Activated CD4-positive, alpha-beta T cell treated with anti-CD3 and anti-CD28 coated beads for 36 hours (primary cell): Measurements from ENCODE around the gene IL31RA. TPM values are rescaled to one million over a fixed set of nuclear protein-coding genes. Genes with fewer than 3 reads are reported as not detected.
A peak's percentile ranks its signal among the peaks of the same experiment; 100 is the strongest.
"Not testable (repeated sequence)": the region's sequence is repeated elsewhere in the genome, so short reads cannot be mapped to it uniquely, and the experiment has no call there.

Experiments
- ATAC-seq: fragments of 200-7000 bp; cut with Tn5 transposase; one replicate; pipeline ENCODE4 v1.10.0; 2021; ENCODE audit warnings: mild to moderate bottlenecking, moderate library complexity
- CTCF ChIA-PET: fragments of 350-600 bp; sonication (Branson Sonifier 250); formaldehyde crosslinking; loops from one replicate; lab custom pipeline; 2021; ENCODE audit warnings: antibody characterized with exemption; lab: Charles Lee
- POLR2A ChIA-PET: fragments of 350-600 bp; sonication (Branson Sonifier 250); formaldehyde crosslinking; loops from one replicate; lab custom pipeline; 2021; ENCODE audit warnings: antibody characterized with exemption, inconsistent platforms; lab: Charles Lee
- DNase-seq: peaks from one replicate; pipeline ENCODE4 v3.0.0-alpha.2; 2020
- H3K27ac Mint-ChIP-seq: one replicate; pipeline ENCODE4 v1.8.0; 2021; ENCODE audit warnings: mixed read lengths
- H3K27me3 Mint-ChIP-seq: one replicate; pipeline ENCODE4 v1.8.0; 2021; ENCODE audit warnings: mixed read lengths
- H3K36me3 Mint-ChIP-seq: one replicate; pipeline ENCODE4 v1.8.0; 2021; ENCODE audit warnings: low read depth, mixed read lengths
- H3K4me1 Mint-ChIP-seq: one replicate; pipeline ENCODE4 v1.8.0; 2021; ENCODE audit warnings: mixed read lengths
- H3K4me3 Mint-ChIP-seq: one replicate; pipeline ENCODE4 v1.8.0; 2021; ENCODE audit warnings: mild to moderate bottlenecking, moderate library complexity, mixed read lengths
- H3K9me3 Mint-ChIP-seq: one replicate; pipeline ENCODE4 v1.8.0; 2021; ENCODE audit warnings: low read depth, mixed read lengths
- intact Hi-C, 2 experiments: fragments of 100-400 bp; cut with DNase I in 1 of 2; cut with micrococcal nuclease in 1 of 2; formaldehyde crosslinking; loops; one replicate each; pipeline versions ENCODE4 v1.14.2 to v1.15.1; 2022 to 2024; cut with DNase I, micrococcal nuclease
- total RNA-seq, 2 experiments: library from RNA; stranded (reverse); gene quantifications; one replicate each; pipeline ENCODE4 v1.2.3, GENCODE V29; 2021

Gene IL31RA
- not detected for total RNA-seq

DNA sequence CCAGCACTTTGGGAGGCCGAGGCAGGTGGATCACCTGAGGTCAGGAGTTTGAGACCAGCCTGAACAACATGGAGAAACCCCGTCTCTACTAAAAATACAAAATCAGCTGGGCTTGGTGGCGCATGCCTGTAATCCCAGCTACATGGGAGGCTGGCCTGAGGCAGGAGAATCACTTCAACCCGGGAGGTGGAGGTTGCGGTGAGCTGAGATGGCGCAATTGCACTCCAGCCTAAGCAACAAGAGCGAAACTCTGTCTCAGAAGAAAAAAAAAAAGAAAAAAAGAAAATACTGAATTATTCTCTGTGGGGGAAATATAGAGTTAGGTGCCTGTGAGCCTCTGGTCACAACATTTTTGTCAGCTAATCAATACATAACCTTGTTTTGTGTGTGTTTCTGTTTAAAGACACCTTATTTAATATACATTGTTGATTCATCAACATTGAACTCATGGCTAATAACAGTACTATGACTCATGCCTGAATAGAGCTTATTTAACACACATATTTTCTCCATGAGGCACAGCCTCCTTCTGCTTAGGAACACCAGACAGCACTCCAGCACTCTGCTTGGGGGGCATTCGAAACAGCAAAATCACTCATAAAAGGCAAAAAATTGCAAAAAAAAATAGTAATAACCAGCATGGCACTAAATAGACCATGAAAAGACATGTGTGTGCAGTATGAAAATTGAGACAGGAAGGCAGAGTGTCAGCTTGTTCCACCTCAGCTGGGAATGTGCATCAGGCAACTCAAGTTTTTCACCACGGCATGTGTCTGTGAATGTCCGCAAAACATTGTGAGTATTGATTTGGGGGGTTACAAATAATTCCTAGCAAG, at the start of gene IL31RA:
Gene IL31RA (plus strand): TSS at position 519 of the 836 bp plus-strand sequence. CDS start 214 bp downstream, at position 733.
- POLR2A ChIA-PET, result interaction anchor here (0.9 kb wide), 1 partner anchor 18 kb away, joined by 3 read pairs; no protein-coding TSS in a partner anchor
- Mint-ChIP-seq H3K36me3 (peaks cover 1% of the 10 kb centered on the region), H3K9me3 (no peaks in the 10 kb centered on the region), H3K4me1 (peaks cover 30% of the 10 kb centered on the region), H3K27me3 (peaks cover 8% of the 10 kb centered on the region), H3K27ac (no peak within 1 kb of the TSS), H3K4me3 (no peak within 1 kb of the TSS)
- peak; percentile 82 for ATAC-seq
- no peak for DNase-seq
- CTCF ChIA-PET, result interaction anchor here (1.0 to 1.4 kb wide), 2 partner anchors 9 to 13 kb away, joined by 3 to 6 read pairs; no protein-coding TSS in a partner anchor
- intact Hi-C loops, result loop anchor here in 1 of 2 experiments (1.0 kb wide), 1 partner anchor 17 kb away; no protein-coding TSS in a partner anchor

DNA sequence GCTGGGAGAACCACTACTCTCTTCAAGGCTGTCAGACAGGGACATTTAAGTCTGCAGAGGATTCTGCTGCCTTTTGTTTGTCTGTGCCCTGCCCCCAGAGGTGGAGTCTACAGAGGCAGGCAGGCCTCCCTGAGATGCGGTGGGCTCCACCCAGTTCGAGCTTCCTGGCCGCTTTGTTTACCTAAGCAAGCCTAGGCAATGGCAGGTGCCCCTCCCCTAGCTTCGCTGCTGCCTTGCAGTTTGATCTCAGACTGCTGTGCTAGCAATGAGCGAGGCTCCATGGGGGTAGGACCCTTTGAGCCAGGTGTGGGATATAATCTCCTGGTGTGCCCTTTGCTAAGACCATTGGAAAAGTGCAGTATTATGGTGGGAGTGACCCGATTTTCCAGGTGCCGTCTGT, 42.3 kb upstream of the IL31RA start:
- POLR2A ChIA-PET, H3K36me3 Mint-ChIP-seq, intact Hi-C loops, DNase-seq, H3K4me3 Mint-ChIP-seq, ATAC-seq, H3K27ac Mint-ChIP-seq, H3K4me1 Mint-ChIP-seq, H3K27me3 Mint-ChIP-seq: not testable (repeated sequence)
- H3K9me3 Mint-ChIP-seq, result peaks cover 12% of the 10 kb centered on the region
- CTCF ChIA-PET, result interaction anchor here (0.6 to 1.0 kb wide), 2 partner anchors 8 to 1226 kb away, joined by 3 read pairs; no protein-coding TSS in a partner anchor

- ATAC-seq, H3K4me1 Mint-ChIP-seq, H3K9me3 Mint-ChIP-seq, intact Hi-C loops, POLR2A ChIA-PET, H3K27ac Mint-ChIP-seq, DNase-seq, H3K36me3 Mint-ChIP-seq, H3K4me3 Mint-ChIP-seq, CTCF ChIA-PET: not testable (repeated sequence)
- peaks cover 20% of the 10 kb centered on the region for H3K27me3 Mint-ChIP-seq
These were observed 35.2 kb upstream of the IL31RA start for GRCh38 chr5:55815939-55816338.

- DNase-seq (no peak), ATAC-seq (no peak)
- intact Hi-C loops, result no loop called here
- ChIA-PET CTCF (interaction anchor here (0.6 kb wide), 1 partner anchor 1045 kb away, joined by 4 read pairs; no protein-coding TSS in a partner anchor), POLR2A (no interaction called here)
- Mint-ChIP-seq H3K9me3 (no peaks in the 10 kb centered on the region), H3K27ac (no peak overlapping the region), H3K27me3 (peaks cover 24% of the 10 kb centered on the region), H3K4me3 (no peak overlapping the region), H3K4me1 (peaks cover under 1% of the 10 kb centered on the region), H3K36me3 (no peaks in the 10 kb centered on the region)
These were observed 34.8 kb upstream of the IL31RA start for GRCh38 chr5:55816342-55816741.

DNA sequence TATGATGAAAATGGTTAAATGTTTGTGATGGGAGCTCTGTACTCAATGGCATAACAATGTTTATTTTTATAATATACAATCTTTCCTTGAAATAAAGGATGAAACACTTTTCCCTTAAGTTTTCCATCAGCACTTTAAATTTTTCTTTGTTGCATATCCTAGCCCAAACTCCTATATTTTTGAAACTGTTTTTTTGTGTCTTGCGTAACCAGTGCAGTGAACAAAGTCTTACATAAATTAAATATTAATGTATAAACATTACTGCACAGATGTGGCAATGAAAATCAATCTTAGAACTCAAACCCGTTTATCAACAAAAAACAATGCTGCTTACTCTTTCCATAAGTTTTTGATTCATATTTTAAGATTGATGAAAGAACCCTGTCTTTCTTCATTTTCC, 34.1 kb upstream of the IL31RA start:
- Mint-ChIP-seq H3K36me3 (no peaks in the 10 kb centered on the region), H3K4me3 (no peak overlapping the region), H3K9me3 (no peaks in the 10 kb centered on the region), H3K27me3 (peaks cover 28% of the 10 kb centered on the region), H3K27ac (no peak overlapping the region), H3K4me1 (peaks cover 4% of the 10 kb centered on the region)
- CTCF ChIA-PET, result interaction anchor here (0.6 kb wide), 1 partner anchor 1044 kb away, joined by 4 read pairs; no protein-coding TSS in a partner anchor
- no peak for DNase-seq
- ATAC-seq, result no peak
- POLR2A ChIA-PET, result no interaction called here
- intact Hi-C loops, result no loop called here

DNA sequence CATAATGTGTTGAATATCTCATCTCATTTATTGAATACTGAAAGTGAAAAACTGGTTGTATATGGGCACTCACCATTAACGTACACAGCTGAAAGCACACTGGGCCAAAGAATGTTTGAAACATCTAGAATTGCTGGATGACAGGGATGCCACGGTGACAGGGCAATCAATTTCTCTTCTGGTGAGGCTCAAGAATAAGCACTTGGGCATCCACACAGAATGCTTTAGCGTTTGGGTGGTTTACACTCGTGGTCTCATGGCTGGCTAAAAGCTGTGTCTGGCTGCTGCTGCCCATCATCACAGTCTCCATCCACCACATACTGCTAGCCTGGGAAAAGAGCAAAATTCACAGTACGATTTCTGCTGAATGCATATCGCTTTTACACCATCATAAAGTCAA, 30.7 kb upstream of the IL31RA start:
- Mint-ChIP-seq H3K27me3 (peaks cover 49% of the 10 kb centered on the region), H3K36me3 (no peaks in the 10 kb centered on the region), H3K4me1 (peaks cover 9% of the 10 kb centered on the region), H3K4me3 (no peak overlapping the region), H3K9me3 (no peaks in the 10 kb centered on the region), H3K27ac (no peak overlapping the region)
- ATAC-seq, result no peak
- no peak for DNase-seq
- ChIA-PET CTCF (interaction anchor here (0.5 kb wide), 1 partner anchor 162 kb away, joined by 3 read pairs; no protein-coding TSS in a partner anchor), POLR2A (no interaction called here)
- intact Hi-C loops, result no loop called here

GRCh38 chr5:55821731-55822512, 29.2 kb upstream of the IL31RA start:
- Mint-ChIP-seq H3K9me3 (no peaks in the 10 kb centered on the region), H3K36me3 (no peaks in the 10 kb centered on the region), H3K4me3 (peak overlapping the region; percentile 20), H3K27ac (no peak overlapping the region), H3K27me3 (peaks cover 52% of the 10 kb centered on the region), H3K4me1 (peaks cover 9% of the 10 kb centered on the region)
- no peak for ATAC-seq
- ChIA-PET CTCF (interaction anchor here (0.6 kb wide), 1 partner anchor 226 kb away, joined by 3 read pairs; no protein-coding TSS in a partner anchor), POLR2A (no interaction called here)
- DNase-seq, result peak; percentile 18
- intact Hi-C loops, result loop anchor here in 1 of 2 experiments (2.0 kb wide), 1 partner anchor 47 kb away; no protein-coding TSS in a partner anchor

DNA sequence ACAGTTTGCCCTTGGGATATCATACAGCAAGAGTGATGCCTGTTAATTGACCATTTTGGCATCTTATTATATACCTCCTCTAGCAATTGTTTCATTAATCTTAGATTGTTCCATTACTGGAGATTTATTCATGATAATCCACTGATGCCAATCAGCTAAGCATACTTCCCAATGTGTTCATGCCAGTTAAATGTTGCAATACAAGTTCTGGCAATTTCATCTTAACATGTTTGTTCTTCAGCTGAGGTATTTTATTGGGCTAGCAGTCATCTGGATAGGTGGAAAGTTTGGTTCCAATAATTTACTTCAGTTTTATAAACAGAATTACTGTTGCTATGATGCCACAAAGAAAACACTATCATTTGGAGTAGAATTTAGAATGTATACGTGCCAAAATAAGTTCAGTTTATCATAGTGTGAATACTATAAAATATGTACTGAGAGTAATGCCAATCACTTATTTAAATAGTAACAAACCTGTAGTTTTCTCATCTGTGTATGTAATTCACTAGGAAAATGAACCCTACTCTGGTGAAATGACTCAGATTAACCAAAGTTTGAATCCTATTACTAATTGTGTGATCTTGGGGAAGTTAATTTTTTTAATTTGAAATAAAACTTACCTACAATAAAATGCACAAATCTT, 27.9 kb upstream of the IL31RA start:
- peaks cover 9% of the 10 kb centered on the region for H3K4me1 Mint-ChIP-seq
- H3K36me3 Mint-ChIP-seq, result no peaks in the 10 kb centered on the region
- ATAC-seq (peak; percentile 72), DNase-seq (no peak)
- ChIA-PET POLR2A (interaction anchor here (0.6 kb wide), 1 partner anchor 696 kb away, joined by 3 read pairs; no protein-coding TSS in a partner anchor), CTCF (no interaction called here)
- no peaks in the 10 kb centered on the region for H3K9me3 Mint-ChIP-seq
- intact Hi-C loops, result loop anchor here in 1 of 2 experiments (2.0 kb wide), 1 partner anchor 46 kb away; no protein-coding TSS in a partner anchor
- no peak overlapping the region for H3K4me3 Mint-ChIP-seq
- H3K27me3 Mint-ChIP-seq, result peaks cover 52% of the 10 kb centered on the region
- no peak overlapping the region for H3K27ac Mint-ChIP-seq

- no peak overlapping the region for H3K4me3 Mint-ChIP-seq
- peaks cover 8% of the 10 kb centered on the region for H3K27me3 Mint-ChIP-seq
- ChIA-PET POLR2A (interaction anchor here (0.6 kb wide), 1 partner anchor 38 kb away, joined by 3 read pairs; no protein-coding TSS in a partner anchor), CTCF (interaction anchor here (0.5 to 1.2 kb wide), 2 partner anchors 62 to 117 kb away, joined by 3 read pairs; no protein-coding TSS in a partner anchor)
- no peak overlapping the region for H3K27ac Mint-ChIP-seq
- H3K36me3 Mint-ChIP-seq, result no peaks in the 10 kb centered on the region
- no peaks in the 10 kb centered on the region for H3K9me3 Mint-ChIP-seq
- no peaks in the 10 kb centered on the region for H3K4me1 Mint-ChIP-seq
- ATAC-seq (peak; percentile 53), DNase-seq (no peak)
- intact Hi-C loops, result no loop called here
These were observed 21.2 kb upstream of the IL31RA start for GRCh38 chr5:55829956-55830355.

- intact Hi-C loops, result no loop called here
- POLR2A ChIA-PET, result no interaction called here
- no peaks in the 10 kb centered on the region for H3K4me1 Mint-ChIP-seq
- no peak overlapping the region for H3K4me3 Mint-ChIP-seq
- ATAC-seq (no peak), DNase-seq (no peak)
- CTCF ChIA-PET, result no interaction called here
- H3K27ac Mint-ChIP-seq, result no peak overlapping the region
- H3K36me3 Mint-ChIP-seq, result no peaks in the 10 kb centered on the region
- H3K27me3 Mint-ChIP-seq, result no peaks in the 10 kb centered on the region
- H3K9me3 Mint-ChIP-seq, result no peaks in the 10 kb centered on the region
These were observed 18.7 kb upstream of the IL31RA start for GRCh38 chr5:55832446-55832845.
